HG02623 (cell line): ENCODE measurements around the gene INPP4B.
"Not testable (repeated sequence)": the region's sequence is repeated elsewhere in the genome, so short reads cannot be mapped to it uniquely, and the experiment has no call there.

Experiments used
- ATAC-seq: cut with Tn5 transposase; IDR thresholded peaks from one replicate; pipeline ENCODE4 v1.9.1; 2021; ENCODE audit warnings: moderate library complexity; ENCODE audit not compliant: unreplicated experiment

Gene INPP4B

DNA sequence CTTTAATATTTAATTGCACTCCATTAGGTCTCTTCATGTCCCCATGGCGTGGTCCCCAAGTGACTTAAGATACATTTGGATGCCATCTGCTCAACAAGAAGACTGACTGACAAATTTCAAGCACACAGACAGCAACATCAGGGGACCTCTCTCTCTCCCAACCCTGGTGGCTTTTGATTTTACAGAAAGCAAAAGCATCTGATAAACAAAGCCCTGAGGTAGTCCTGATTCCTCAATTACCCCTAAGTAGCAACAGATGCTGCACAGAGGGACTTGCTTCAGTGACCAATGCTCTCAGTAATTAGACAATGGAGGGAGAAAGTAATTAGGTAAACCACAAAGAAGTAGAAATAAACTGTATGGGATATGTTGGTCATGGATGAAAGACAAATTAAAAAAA is 426.4 kb downstream of the INPP4B start:
- ATAC-seq, result no peak

GRCh38 chr4:142418697-142419096 is 427.4 kb downstream of the INPP4B start:
- ATAC-seq, result no peak

DNA sequence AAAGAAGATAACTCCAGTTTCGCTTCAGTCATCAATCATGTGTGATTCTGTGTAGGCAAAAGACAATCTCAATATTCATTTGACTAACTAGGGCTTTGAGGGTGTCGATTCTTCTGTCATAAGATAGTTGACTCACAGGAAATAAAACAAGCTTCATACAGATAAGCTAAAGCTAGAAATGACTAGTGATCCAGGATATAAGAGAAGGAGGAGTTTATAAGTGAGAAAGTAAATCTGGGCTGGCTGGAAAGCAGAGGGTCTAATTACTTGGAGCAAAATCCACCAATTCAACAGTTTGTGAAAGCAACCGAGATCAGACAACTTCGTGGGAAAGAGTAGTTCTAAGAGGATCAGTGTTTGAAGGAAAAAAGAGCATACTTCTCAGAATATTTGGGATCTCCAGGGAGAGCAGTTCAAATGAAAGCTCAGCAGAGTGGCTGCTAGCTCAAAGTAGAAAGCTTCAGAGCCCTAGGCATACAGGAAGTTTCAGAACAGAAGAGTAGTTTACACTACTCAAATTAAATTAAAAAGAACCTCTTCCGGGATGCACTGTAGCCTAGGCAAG is 429.3 kb downstream of the INPP4B start:
- ATAC-seq, result no peak

- ATAC-seq, result no peak
Observed at GRCh38 chr4:142416121-142416520, 430.0 kb downstream of the INPP4B start.

DNA sequence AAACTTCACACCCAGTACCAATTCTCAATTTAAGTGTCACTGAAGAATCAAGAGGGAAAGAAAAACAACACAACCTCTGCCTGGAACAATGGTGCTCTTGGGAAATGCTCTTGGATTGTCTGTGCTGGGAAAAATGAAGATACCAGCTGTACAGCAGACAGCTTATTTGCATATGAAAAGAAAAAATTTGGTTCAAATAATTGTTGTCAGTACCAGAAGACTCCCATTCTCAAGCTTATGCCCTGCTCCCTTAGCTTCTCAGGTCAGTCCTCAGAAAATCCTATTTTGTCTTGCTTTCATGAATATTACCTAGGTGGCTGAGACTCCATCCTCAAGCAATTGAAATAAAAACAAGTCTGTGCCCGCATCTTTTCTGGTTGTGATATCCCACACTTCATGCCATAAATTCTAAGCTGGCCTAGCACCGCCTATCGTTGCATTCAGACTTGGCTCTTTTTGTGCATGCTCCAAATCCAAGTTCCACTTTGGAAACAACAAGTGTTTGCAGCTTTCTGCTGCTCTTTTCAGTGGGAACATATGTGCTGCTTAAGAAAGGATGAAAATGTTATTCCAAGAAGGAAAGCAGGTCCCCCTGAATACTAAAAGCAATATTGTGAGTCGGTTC is 431.6 kb downstream of the INPP4B start:
- ATAC-seq, result no peak

DNA sequence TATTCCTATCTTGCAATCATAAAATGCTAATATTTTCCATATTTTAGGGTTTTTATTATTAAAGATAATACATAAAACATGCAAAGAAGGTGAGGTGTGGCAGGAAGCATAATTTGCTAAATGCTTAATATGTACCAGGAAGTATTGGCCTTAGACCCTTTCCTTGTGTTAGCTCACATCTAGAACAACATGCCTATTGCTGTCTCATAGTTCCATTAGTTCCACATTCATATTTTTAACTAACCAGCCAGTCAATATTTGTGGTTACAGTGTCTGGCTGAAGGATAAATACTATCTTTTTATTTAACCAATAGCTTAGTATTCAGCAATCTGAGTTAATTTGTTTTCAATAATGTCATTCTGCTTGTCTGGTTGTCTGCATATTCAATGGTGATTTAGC is 432.6 kb downstream of the INPP4B start:
- ATAC-seq, result no peak

GRCh38 chr4:142411993-142412392 is 434.1 kb downstream of the INPP4B start:
- no peak for ATAC-seq

GRCh38 chr4:142408003-142408441 is 438.1 kb downstream of the INPP4B start:
- no peak for ATAC-seq

DNA sequence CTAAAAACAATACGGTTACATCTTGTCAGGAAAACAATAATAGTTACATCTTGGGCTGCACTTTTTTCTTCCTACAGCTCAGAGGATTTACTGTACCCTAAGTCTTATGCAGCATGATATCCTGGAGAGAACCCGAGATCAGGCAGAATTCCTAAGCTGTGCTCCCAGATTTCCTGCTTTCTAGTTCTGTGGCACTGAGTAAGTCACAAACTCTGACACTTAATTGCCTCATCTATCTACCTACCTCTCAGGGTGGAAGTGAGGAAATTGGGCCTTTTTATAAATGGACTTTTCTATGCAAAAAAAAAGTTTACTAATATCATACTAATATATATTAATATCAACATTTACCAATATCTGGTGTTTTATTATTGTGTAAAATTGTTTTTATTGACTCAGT is 438.5 kb downstream of the INPP4B start:
- ATAC-seq, result no peak

DNA sequence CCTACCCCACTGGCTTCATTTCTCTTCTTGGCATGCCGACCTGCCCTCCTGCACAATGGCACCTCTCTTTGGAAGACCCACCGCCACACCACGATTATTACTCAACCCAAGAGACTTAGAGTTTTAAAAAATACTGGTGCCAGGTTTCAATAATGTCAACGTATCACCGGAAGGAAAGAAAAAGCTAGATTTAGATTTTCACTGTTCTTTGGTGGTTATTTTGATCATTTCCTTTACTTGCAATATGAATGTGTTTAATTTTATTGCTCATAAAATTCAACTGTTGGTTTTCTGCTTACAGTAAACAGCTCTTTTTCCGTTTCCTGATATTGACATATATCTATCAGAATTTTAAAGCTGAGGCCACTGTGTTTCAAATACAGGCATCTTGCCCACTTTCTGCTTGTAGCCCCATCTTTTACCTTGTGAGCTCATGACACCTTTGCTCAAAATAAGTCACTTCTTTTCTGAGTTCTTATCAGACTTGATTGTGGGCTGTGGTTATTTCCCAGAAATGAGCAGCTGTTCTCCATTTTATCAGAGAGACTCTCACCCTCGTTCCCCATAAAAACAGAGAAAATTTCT is 439.1 kb downstream of the INPP4B start:
- no peak for ATAC-seq

- no peak for ATAC-seq
Observed at GRCh38 chr4:142406499-142406835, 439.6 kb downstream of the INPP4B start.

GRCh38 chr4:142405695-142406498 is 440.2 kb downstream of the INPP4B start:
- ATAC-seq, result peak; percentile 31

DNA sequence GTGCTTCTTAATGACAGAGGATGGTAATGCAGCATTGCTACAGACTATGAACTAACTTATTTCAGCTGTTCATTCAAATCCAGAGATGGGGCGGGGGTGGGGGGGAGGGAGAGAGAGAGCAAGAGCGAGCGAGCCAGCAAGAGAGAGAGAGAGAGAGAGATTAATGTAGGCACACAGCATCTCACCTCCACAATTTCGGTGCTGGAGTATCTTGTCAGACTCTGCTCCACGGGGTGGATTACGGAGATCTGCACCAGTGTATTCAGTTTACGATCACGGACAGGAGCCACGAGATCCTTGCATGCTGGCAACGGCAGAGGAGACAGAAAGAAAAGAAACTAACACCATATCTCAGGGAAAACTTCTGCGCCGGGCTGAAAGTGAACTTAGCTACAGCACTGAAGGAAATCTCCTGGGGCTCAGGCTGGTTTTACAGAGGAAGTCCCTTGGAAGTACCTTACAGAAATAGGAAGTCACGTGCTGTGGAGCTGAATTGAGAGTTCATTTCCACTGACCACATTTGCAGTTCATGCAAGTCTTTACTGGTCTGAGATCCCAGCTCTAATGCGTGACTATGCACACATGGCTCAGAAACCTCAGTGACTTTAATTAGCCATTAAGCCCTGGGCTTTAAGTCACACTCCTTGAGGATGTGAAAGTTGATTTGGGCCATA is 440.9 kb downstream of the INPP4B start:
- peak; percentile 60 for ATAC-seq

DNA sequence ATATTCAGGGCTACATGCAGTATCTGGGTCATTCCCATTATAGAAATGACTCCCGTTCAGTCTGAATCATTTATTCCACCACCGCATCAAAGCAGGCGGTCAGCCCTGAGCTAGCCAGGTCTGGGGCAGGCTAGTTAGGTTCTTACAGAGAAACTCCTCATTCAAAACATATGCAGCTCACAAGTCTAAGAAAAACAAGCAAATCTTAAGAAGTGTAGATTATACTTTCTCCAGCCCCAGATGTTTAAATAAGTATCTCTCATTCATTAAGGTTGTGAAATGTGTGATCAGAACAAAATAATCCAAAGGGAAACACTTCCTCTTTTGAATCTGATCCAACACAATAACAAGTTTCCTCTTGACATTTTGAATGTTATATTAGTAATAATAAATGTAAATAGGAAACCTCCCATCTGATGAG is 441.9 kb downstream of the INPP4B start:
- ATAC-seq, result no peak

DNA sequence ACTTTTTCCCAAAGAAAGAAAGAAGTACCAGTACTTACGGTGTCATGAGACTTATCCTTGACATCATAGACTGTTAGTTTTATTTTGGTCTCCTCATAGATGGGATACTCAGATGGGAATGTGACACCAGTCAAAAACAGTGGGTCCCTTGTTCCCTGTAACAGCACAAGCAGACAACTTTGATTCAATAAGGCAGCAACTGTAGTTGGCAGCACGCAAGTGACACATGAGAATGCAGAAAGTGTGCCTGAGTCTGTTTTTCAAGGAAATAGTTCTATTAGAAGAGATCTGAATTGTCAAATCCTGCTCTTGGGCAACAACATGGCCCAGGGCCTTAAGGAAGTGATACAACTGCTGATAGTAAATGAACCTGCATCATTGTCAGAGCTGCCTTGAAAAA is 443.2 kb downstream of the INPP4B start:
- no peak for ATAC-seq

- ATAC-seq, result no peak
Observed at GRCh38 chr4:142402156-142402555, 443.9 kb downstream of the INPP4B start.

DNA sequence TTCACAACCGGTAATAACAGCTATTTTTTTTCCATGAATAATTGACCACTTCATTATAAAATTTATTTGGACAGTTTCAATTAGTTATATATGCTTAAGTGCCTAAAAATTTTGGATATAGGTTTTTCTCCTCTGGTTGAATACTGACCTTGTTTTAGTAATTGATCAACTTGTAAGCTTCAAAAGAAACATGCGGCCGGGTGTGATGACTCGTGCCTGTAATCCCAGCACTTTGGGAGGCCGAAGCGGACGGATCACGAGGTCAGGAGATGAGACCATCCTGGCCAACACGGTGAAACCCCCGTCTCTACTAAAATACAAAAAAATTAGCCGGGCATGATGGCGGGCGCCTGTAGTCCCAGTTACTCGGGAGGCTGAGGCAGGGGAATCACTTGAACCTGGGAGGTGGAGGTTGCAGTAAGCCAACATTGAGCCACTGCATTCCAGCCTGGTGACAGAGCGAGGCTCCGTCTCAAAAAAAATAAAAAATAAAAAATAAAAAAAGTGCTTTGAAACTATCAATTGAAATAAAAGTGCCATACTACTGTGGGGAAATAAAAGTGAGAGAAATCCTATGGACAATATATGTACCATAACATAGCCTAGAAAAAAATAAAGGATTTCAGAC is 448.6 kb downstream of the INPP4B start:
- ATAC-seq, result not testable (repeated sequence)

DNA sequence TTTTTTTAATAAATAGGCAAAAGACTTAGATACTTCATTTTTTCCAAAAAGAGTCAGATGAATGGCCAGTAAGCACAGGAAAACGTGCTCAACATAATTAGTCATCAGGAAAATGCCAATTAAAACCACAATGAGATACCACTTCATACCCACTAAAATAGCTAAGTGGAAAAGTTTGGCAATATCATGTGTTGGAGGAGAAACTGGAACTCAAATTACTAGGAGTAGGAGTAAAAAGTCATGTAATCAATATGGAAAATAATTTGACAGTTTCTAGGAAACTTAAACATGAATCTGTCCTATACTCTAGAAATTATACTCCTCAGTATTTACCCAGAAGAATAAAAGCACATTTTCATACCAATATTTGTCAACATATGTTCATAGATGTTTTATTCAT is 449.8 kb downstream of the INPP4B start:
- ATAC-seq, result no peak

DNA sequence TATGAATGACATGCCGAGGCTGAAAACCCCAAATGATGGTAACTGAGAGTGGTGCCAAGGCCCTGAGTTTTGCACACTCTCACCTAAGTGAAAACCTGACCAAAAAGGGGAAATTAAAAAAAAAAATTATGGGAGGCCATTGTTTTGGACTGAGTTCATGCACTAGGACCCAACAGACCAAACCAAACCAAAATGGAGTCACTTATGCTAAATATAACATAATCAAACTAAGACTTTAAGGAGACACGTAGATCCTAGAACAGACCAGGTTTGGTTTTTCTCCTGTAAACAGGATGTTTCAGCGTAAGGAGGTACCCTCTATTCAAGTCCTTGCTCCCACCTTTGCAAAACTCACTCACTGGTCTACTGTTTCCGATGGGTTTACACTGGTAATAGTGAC is 453.0 kb downstream of the INPP4B start:
- no peak for ATAC-seq

GRCh38 chr4:142386856-142387255 is 459.2 kb downstream of the INPP4B start:
- ATAC-seq, result no peak

DNA sequence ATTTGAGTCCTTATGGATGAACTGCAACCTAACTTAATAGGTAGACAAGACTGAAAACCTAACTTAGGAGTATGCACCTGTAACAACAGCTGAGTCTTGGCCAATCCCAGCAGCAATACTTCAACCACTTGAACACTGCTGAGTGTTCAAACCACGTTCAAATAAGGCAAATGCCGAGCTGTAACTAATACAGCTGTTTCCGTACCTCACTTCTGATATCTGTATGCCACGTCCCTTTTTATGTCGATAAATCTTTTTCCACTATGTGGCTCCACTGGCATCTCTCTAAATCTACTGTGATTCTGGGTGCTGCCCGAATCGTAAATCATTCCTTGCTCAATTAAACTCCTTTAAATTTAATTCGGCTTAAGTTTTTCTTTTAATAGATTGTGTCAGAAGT is 459.7 kb downstream of the INPP4B start:
- ATAC-seq, result no peak
